Occipital lobe (tissue), 2 donors: ENCODE results near the gene KCNG2. TPM values are rescaled to one million over a fixed set of nuclear protein-coding genes. Genes with fewer than 3 reads are reported as not detected.
A peak's percentile ranks its signal among the peaks of the same experiment; 100 is the strongest.
"Not testable (repeated sequence)": the region's sequence is repeated elsewhere in the genome, so short reads cannot be mapped to it uniquely, and the experiment has no call there.

Source experiments
- DNase-seq: peaks from one replicate; lab custom pipeline; 2025; lab: John Stamatoyannopoulos, UW
- total RNA-seq: library from RNA; depleted of rRNA; stranded (reverse); fragments of >200 nt; gene quantifications from one replicate; pipeline ENCODE4 v1.2.3, GENCODE V29; 2014

Gene KCNG2
- total RNA-seq, 1 donor from 2014 or later, result 0.31 TPM

GRCh38 chr18:79869591-79870300, 72.0 kb downstream of the KCNG2 start:
- DNase-seq, result no peak

GRCh38 chr18:79870301-79871025, 72.7 kb downstream of the KCNG2 start:
- peak; percentile 48 for DNase-seq

- no peak for DNase-seq
Observed at GRCh38 chr18:79871026-79871390, 73.3 kb downstream of the KCNG2 start.

GRCh38 chr18:79871481-79872091, 73.8 kb downstream of the KCNG2 start:
- DNase-seq, result no peak

GRCh38 chr18:79872527-79873444, 75.0 kb downstream of the KCNG2 start:
- no peak for DNase-seq

GRCh38 chr18:79873449-79874110, 75.8 kb downstream of the KCNG2 start:
- DNase-seq, result no peak

- no peak for DNase-seq
Observed at GRCh38 chr18:79874553-79875530, 77.1 kb downstream of the KCNG2 start.

GRCh38 chr18:79875531-79875919, 77.8 kb downstream of the KCNG2 start:
- no peak for DNase-seq

GRCh38 chr18:79875931-79876461, 78.3 kb downstream of the KCNG2 start:
- DNase-seq, result no peak

- DNase-seq, result no peak
Observed at GRCh38 chr18:79876497-79876896, 78.8 kb downstream of the KCNG2 start.

- DNase-seq, result no peak
Observed at GRCh38 chr18:79877163-79878091, 79.7 kb downstream of the KCNG2 start.

- DNase-seq, result not testable (repeated sequence)
Observed at GRCh38 chr18:79878246-79878645, 80.5 kb downstream of the KCNG2 start.

GRCh38 chr18:79878741-79879378, 81.1 kb downstream of the KCNG2 start:
- DNase-seq, result no peak

GRCh38 chr18:79879566-79879965, 81.8 kb downstream of the KCNG2 start:
- DNase-seq, result no peak

- no peak for DNase-seq
Observed at GRCh38 chr18:79881695-79882094, 84.0 kb downstream of the KCNG2 start.

GRCh38 chr18:79882522-79883241, 84.9 kb downstream of the KCNG2 start:
- DNase-seq, result no peak
